Measurements from ENCODE around the gene COL1A2. TPM values are rescaled to one million over a fixed set of nuclear protein-coding genes. Genes with fewer than 3 reads are reported as not detected.

The COL1A2 gene
- polyA plus RNA-seq, 3 donors, result not detected

GRCh38 chr7:94432281-94432670, 37.6 kb downstream of the COL1A2 start:
- Histone ChIP-seq H3K36me3 (replicated peaks in 1 of 2; ENCODE audit: control insufficient read depth in 1 of 2, insufficient read depth in 2 of 2, low read length in 2 of 2) (no peaks in the 10 kb centered on the region), H3K4me3 (replicated peaks in 1 of 3; ENCODE audit: low read depth in 2 of 3, low read length in 3 of 3) (no peak overlapping the region), H3K27me3 (ENCODE audit: control insufficient read depth in 2 of 2, insufficient read depth in 2 of 2, low read length in 2 of 2) (peaks cover 0 to 4% of the 10 kb centered on the region in 2 donors), H3K4me1 (ENCODE audit: control insufficient read depth in 1 of 2, insufficient read depth in 2 of 2, low read length in 2 of 2) (no peaks in the 10 kb centered on the region), H3K9ac (ENCODE audit: insufficient read depth, low read length, poor library complexity, severe bottlenecking) (no peak overlapping the region), H4K20me1 (ENCODE audit: insufficient read depth, low read length) (no peaks in the 10 kb centered on the region), H3K79me2 (ENCODE audit: insufficient read depth, low read length) (no peaks in the 10 kb centered on the region), H3K4me2 (replicated peaks; ENCODE audit: extremely low read depth, low read length, poor library complexity, severe bottlenecking) (no peak overlapping the region), H3K27ac (ENCODE audit: low read depth in 1 of 2, low read length in 2 of 2) (no peak overlapping the region), H2AFZ (ENCODE audit: insufficient read depth, low read depth, low read length, poor library complexity, severe bottlenecking) (no peak overlapping the region), H3K9me3 (replicated peaks in 1 of 2; ENCODE audit: control insufficient read depth in 1 of 2, insufficient read depth in 1 of 2, low read length in 2 of 2) (no peaks in the 10 kb centered on the region)
- peaks cover 4 to 8% (median 6%) of the 10 kb centered on the region in 3 donors for H3K27me3 Mint-ChIP-seq (ENCODE audit: low read depth in 3 of 3)
- intact Hi-C loops (cut with micrococcal nuclease), result no loop called here
- 80% methylated on average over 1 of the region's 2 CpGs for WGBS (ENCODE audit: insufficient coverage)
- no peak for DNase-seq
- H3K4me1 Mint-ChIP-seq, result no peaks in the 10 kb centered on the region
- H3K4me3 Mint-ChIP-seq, result no peak overlapping the region
- H3K36me3 Mint-ChIP-seq, result no peaks in the 10 kb centered on the region
- H3K27ac Mint-ChIP-seq, result no peak overlapping the region
- TF ChIP-seq, protein P1, sequence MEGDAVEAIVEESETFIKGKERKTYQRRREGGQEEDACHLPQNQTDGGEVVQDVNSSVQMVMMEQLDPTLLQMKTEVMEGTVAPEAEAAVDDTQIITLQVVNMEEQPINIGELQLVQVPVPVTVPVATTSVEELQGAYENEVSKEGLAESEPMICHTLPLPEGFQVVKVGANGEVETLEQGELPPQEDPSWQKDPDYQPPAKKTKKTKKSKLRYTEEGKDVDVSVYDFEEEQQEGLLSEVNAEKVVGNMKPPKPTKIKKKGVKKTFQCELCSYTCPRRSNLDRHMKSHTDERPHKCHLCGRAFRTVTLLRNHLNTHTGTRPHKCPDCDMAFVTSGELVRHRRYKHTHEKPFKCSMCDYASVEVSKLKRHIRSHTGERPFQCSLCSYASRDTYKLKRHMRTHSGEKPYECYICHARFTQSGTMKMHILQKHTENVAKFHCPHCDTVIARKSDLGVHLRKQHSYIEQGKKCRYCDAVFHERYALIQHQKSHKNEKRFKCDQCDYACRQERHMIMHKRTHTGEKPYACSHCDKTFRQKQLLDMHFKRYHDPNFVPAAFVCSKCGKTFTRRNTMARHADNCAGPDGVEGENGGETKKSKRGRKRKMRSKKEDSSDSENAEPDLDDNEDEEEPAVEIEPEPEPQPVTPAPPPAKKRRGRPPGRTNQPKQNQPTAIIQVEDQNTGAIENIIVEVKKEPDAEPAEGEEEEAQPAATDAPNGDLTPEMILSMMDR (IDR thresholded peaks at IDR 0.05), result no peak
- no peaks in the 10 kb centered on the region for H3K9me3 Mint-ChIP-seq

GRCh38 chr7:94432817-94433216, 38.1 kb downstream of the COL1A2 start:
- Histone ChIP-seq H3K9ac (ENCODE audit: insufficient read depth, low read length, poor library complexity, severe bottlenecking) (no peak overlapping the region), H3K27ac (ENCODE audit: low read depth in 1 of 2, low read length in 2 of 2) (no peak overlapping the region), H3K4me2 (replicated peaks; ENCODE audit: extremely low read depth, low read length, poor library complexity, severe bottlenecking) (no peak overlapping the region), H3K4me1 (ENCODE audit: control insufficient read depth in 1 of 2, insufficient read depth in 2 of 2, low read length in 2 of 2) (no peaks in the 10 kb centered on the region), H2AFZ (ENCODE audit: insufficient read depth, low read depth, low read length, poor library complexity, severe bottlenecking) (no peak overlapping the region), H3K27me3 (ENCODE audit: control insufficient read depth in 2 of 2, insufficient read depth in 2 of 2, low read length in 2 of 2) (peaks cover 0 to 4% of the 10 kb centered on the region in 2 donors), H4K20me1 (ENCODE audit: insufficient read depth, low read length) (no peaks in the 10 kb centered on the region), H3K79me2 (ENCODE audit: insufficient read depth, low read length) (no peaks in the 10 kb centered on the region), H3K36me3 (replicated peaks in 1 of 2; ENCODE audit: control insufficient read depth in 1 of 2, insufficient read depth in 2 of 2, low read length in 2 of 2) (no peaks in the 10 kb centered on the region), H3K4me3 (replicated peaks in 1 of 3; ENCODE audit: low read depth in 2 of 3, low read length in 3 of 3) (no peak overlapping the region), H3K9me3 (replicated peaks in 1 of 2; ENCODE audit: control insufficient read depth in 1 of 2, insufficient read depth in 1 of 2, low read length in 2 of 2) (no peaks in the 10 kb centered on the region)
- TF ChIP-seq, protein P1 (IDR thresholded peaks at IDR 0.05), result no peak
- Mint-ChIP-seq H3K4me3 (no peak overlapping the region), H3K36me3 (no peaks in the 10 kb centered on the region), H3K9me3 (no peaks in the 10 kb centered on the region), H3K27me3 (ENCODE audit: low read depth in 3 of 3) (peaks cover 5 to 8% (median 6%) of the 10 kb centered on the region in 3 donors), H3K27ac (no peak overlapping the region), H3K4me1 (no peaks in the 10 kb centered on the region)
- DNase-seq, result no peak
- intact Hi-C loops (cut with micrococcal nuclease), result no loop called here
- WGBS (ENCODE audit: insufficient coverage), result no CpG with 5 or more reads among the region's 1 CpG
